K562 (cell line): ENCODE results near the gene SYNCRIP. TPM values are rescaled to one million over a fixed set of nuclear protein-coding genes. Genes with fewer than 3 reads are reported as not detected.
A peak's percentile ranks its signal among the peaks of the same experiment; 100 is the strongest.

ENCODE experiments used
- CXXC5 ChIP-seq: fragments of 250-450 bp; sonication (Bioruptor Pico); IDR thresholded peaks from 2 replicates; pipeline ENCODE4 v1.8.0; 2022; ENCODE audit warnings: inconsistent platforms, mild to moderate bottlenecking, moderate library complexity
- PHF8 ChIP-seq: fragments of 200-600 bp; sonication (generic); IDR thresholded peaks from 2 replicates; pipeline ENCODE4 v1.6.1; 2012; ENCODE audit warnings: mixed run types, mild to moderate bottlenecking, inconsistent platforms, low read length, moderate library complexity, borderline replicate concordance
- POLR2AphosphoS5 ChIP-seq: IDR thresholded peaks from 2 replicates; pipeline ENCODE4 v1.6.1; 2011; ENCODE audit warnings: mild to moderate bottlenecking, low read depth, low read length, moderate library complexity; ENCODE audit not compliant: control insufficient read depth, insufficient read depth
- RAD21 ChIP-seq, 2 experiments: fragments of 250-450 bp in 1 of 2; fragments of 450-650 bp in 1 of 2; sonication (Bioruptor Pico) in 1 of 2; formaldehyde crosslinking in 1 of 2; IDR thresholded peaks in 1 of 2; conservative IDR thresholded peaks in 1 of 2; 2 replicates each; pipeline versions ENCODE4 v1.4.0 to v1.8.0; 2020 to 2022; ENCODE audit warnings: mild to moderate bottlenecking in 2 of 2, moderate library complexity in 1 of 2
- SMARCA4 ChIP-seq: fragments of 450-650 bp; IDR thresholded peaks from 2 replicates; pipeline ENCODE4 v1.6.1; 2016
- TBP ChIP-seq: optimal IDR thresholded peaks from 2 replicates; pipeline ENCODE3; 2011; ENCODE audit warnings: low read depth, low read length, improper control_type of control experiment
- ZSCAN32 ChIP-seq: fragments of 450-650 bp; formaldehyde crosslinking; IDR thresholded peaks from 2 replicates; pipeline ENCODE4 v1.4.0; 2020; ENCODE audit warnings: mild to moderate bottlenecking, moderate library complexity
- polyA plus RNA-seq, 8 experiments: library from polyadenylated mRNA; depleted of rRNA in 4 of 8; stranded (reverse) in 5 of 8; unstranded in 3 of 8; fragments of >200 nt; fragmentation: Nextera tagmentation in 2 of 8; fragmentation: Illumina TruSeq in 1 of 8; extraction: Ambion mirVana in 2 of 8; extraction: Trizol in 1 of 8; gene quantifications; 2 replicates each; pipeline versions ENCODE4 v1.2.1 to v1.2.3, GENCODE V29; 2011 to 2014; ENCODE audit warnings: inconsistent platforms in 1 of 8, missing spikeins in 1 of 8
- total RNA-seq, 7 experiments: library from RNA; depleted of rRNA in 6 of 7; stranded (reverse); fragments of >200 nt in 6 of 7; fragmentation: Illumina TruSeq in 2 of 7; extraction: Trizol in 2 of 7; gene quantifications; 2 replicates each; pipeline versions ENCODE4 v1.2.1 to v1.2.3, GENCODE V29; 2011 to 2021; ENCODE audit warnings: low replicate concordance in 1 of 7
- TF ChIP-seq, protein P1 (sequence below): sonication (generic); IDR thresholded peaks from 2 replicates; pipeline ENCODE4 v1.6.1; 2016
- TF ChIP-seq, protein P2 (sequence below), 2 experiments: fragments of 450-650 bp; IDR thresholded peaks; 2 replicates each; pipeline ENCODE4 v1.6.1; 2016

SYNCRIP gene
- total and polyA plus RNA-seq, 9 of the 15 experiments (the other 6 are each of a cell fraction or from before 2014, with no cell fraction given): 46.5 to 295 (median 140) TPM

DNA sequence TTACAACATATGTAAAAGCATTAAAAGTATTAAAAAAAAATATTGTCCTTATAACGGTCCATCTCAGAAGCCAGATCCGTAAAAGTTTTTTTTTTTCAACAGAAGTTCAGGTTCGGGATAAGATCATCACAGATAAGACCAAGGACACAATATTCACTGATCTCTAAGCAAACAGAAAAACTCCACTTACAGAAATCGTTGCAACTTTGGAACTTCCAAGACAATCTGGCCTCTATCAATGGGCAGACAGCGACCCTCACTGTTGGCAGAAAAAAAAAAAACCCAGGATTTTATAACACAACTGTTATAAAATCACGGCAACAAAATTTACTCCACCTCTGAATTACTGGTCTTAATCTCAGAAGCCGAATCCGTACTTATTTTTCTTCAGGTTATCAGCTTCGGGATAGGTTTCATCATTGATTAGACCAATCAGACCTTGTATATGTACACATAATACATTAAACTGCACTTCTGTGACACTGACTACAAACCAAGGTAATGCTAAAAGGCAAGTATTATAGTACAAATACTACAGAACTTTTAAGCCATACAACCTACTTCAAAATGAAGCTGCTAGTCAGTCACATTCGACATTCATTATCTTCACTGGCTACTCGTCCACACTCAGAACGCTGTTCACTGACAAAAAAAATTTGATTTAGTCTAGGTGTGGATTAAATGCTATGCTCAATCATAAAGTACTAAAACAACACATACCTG, 34.7 kb upstream of the SYNCRIP start (continued):
- TF ChIP-seq, protein P1, sequence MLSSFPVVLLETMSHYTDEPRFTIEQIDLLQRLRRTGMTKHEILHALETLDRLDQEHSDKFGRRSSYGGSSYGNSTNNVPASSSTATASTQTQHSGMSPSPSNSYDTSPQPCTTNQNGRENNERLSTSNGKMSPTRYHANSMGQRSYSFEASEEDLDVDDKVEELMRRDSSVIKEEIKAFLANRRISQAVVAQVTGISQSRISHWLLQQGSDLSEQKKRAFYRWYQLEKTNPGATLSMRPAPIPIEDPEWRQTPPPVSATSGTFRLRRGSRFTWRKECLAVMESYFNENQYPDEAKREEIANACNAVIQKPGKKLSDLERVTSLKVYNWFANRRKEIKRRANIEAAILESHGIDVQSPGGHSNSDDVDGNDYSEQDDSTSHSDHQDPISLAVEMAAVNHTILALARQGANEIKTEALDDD: no peak
- TF ChIP-seq RAD21 (CRISPR knock-in tag; conservative IDR thresholded peaks at IDR 0.05 in 1 of 2, IDR thresholded peaks at IDR 0.05 in 1 of 2): peak; percentile 14 to 26; a peak in 3 of 4 replicates
- no peak for TF ChIP-seq PHF8
- no peak for TF ChIP-seq ZSCAN32
- TF ChIP-seq TBP: no peak
- TF ChIP-seq CXXC5: 0 out of 2 replicates have a peak, but pooled peaks have one; percentile 5
- peak; percentile 35; the same call in 1 of the 2 replicates for TF ChIP-seq POLR2AphosphoS5
- TF ChIP-seq, protein P2, sequence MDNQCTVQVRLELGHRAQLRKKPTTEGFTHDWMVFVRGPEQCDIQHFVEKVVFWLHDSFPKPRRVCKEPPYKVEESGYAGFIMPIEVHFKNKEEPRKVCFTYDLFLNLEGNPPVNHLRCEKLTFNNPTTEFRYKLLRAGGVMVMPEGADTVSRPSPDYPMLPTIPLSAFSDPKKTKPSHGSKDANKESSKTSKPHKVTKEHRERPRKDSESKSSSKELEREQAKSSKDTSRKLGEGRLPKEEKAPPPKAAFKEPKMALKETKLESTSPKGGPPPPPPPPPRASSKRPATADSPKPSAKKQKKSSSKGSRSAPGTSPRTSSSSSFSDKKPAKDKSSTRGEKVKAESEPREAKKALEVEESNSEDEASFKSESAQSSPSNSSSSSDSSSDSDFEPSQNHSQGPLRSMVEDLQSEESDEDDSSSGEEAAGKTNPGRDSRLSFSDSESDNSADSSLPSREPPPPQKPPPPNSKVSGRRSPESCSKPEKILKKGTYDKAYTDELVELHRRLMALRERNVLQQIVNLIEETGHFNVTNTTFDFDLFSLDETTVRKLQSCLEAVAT (IDR thresholded peaks at IDR 0.05): 0 out of 4 replicates have a peak, but pooled peaks of 1 of the 2 experiments have one; percentile 16
- peak; percentile 22; the same call in 1 of the 2 replicates for TF ChIP-seq SMARCA4
